ENCODE results near the gene CEP41. TPM values are rescaled to one million over a fixed set of nuclear protein-coding genes. Genes with fewer than 3 reads are reported as not detected.

CEP41 gene
- total RNA-seq, 2 experiments from 2014 or later, result 16.0 to 18.2 TPM

DNA sequence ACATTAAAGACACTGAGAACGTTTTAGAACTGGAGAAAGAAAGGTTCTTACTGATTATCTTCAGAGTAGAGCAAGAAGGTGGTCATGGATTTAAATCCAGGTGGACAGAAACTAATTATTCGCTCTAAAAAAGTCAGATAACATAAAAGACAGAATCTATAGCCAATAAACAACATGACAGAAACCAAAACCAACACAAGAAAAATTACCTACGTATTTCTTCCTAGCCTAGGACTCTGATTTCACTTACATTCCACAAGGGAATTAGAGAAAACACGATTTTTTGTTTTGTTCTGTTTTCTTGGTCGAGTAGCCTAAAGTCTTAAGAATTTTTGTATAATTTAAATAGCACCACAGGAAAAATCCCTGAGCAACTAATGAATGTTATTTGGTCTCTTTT is 45.4 kb downstream of the CEP41 start:
- CTCF ChIA-PET, result no interaction called here
- peaks cover 10% of the 10 kb centered on the region for H3K36me3 Mint-ChIP-seq (ENCODE audit: low read depth)
- no peaks in the 10 kb centered on the region for H3K27me3 Mint-ChIP-seq (ENCODE audit: low read depth)
- no peak overlapping the region for H3K4me3 Mint-ChIP-seq
- no peaks in the 10 kb centered on the region for H3K9me3 Mint-ChIP-seq
- H3K4me1 Mint-ChIP-seq (ENCODE audit: low read depth), result peaks cover 20% of the 10 kb centered on the region
- no peak for DNase-seq
- intact Hi-C loops (cut with micrococcal nuclease), result loop anchor here (2.0 kb wide), 1 partner anchor 19 kb away; no protein-coding TSS in a partner anchor
- H3K27ac Mint-ChIP-seq, result no peak overlapping the region

DNA sequence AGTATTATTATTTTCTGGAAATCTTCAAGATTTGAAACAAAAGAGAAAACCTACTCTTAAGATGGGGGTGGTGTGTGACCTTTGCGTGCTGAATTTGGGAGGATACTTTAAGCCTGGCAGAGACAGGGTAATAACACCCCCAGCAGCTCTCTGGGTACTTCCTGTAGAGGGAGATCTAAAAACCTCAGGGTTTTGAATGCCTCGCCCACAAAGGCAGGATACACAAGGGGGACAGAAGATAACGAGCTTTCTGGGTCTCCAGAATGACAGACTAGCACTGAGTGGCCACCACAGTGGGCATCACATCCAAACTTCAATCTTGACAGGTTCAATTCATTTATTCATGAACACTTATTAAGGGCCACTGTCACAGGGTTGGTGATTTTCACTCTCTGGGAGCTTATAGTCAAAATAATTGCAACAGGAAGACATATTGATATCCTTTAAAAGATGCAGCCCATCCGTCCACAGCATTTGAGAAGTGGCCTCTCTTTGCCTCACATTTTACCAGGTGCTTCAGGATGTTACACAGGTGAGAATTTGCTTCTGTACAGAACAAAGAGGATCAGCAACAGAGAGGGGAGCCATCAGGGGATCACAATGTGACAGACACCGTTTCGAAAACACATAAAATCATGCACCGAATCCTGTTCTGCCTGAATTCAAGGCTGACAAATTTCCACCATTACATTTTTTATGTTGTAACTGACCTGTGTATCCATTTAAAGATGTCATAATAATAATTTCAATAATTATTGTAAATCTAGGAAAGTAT is 46.2 kb downstream of the CEP41 start:
- Mint-ChIP-seq H3K27ac (peak overlapping the region; percentile 72), H3K4me3 (no peak overlapping the region), H3K9me3 (no peaks in the 10 kb centered on the region), H3K4me1 (ENCODE audit: low read depth) (peaks cover 20% of the 10 kb centered on the region), H3K27me3 (ENCODE audit: low read depth) (no peaks in the 10 kb centered on the region), H3K36me3 (ENCODE audit: low read depth) (peaks cover 3% of the 10 kb centered on the region)
- CTCF ChIA-PET, result interaction anchor here (1.3 kb wide), 1 partner anchor 363 kb away, joined by 4 read pairs; no protein-coding TSS in a partner anchor
- DNase-seq, result peak; percentile 57
- intact Hi-C loops (cut with micrococcal nuclease), result loop anchor here (2.0 to 5.0 kb wide), 3 partner anchors 20 to 93 kb away; partner anchors contain the start of gene CEP41

DNA sequence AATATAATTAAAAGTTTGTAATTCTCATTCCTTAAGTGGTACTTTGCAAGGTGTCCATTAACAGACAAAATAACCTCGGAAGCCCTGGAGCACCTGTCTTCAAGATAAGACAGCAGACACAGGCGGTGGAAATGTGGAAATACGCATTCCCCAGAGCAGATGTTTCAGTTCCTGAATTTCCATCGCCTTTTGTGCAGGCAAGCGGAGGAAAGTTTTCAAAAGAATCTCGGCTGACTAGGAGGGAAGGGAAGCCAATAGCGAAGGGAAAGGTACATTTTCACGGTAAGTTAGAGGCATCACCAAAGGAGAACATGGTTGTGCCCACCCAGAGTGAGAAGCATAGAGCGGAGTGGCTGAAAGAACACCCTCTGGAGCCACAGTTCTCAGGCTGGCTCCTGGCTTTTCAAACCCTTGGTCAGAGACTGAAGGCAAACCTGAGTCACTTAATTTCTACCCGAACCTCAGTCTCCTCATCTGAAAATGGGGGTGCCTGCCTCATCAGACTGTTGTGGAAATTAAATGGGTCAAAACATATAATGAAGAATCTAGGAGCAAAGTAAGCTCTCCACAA is 46.9 kb downstream of the CEP41 start:
- intact Hi-C loops (cut with micrococcal nuclease), result loop anchor here (2.0 to 5.0 kb wide), 3 partner anchors 21 to 93 kb away; partner anchors contain the start of gene CEP41
- Mint-ChIP-seq H3K36me3 (ENCODE audit: low read depth) (peaks cover 1% of the 10 kb centered on the region), H3K4me3 (no peak overlapping the region), H3K27ac (peak overlapping the region; percentile 72), H3K9me3 (no peaks in the 10 kb centered on the region), H3K4me1 (ENCODE audit: low read depth) (peaks cover 20% of the 10 kb centered on the region), H3K27me3 (ENCODE audit: low read depth) (no peaks in the 10 kb centered on the region)
- CTCF ChIA-PET, result interaction anchor here (1.3 kb wide), 1 partner anchor 364 kb away, joined by 4 read pairs; no protein-coding TSS in a partner anchor
- DNase-seq, result no peak

DNA sequence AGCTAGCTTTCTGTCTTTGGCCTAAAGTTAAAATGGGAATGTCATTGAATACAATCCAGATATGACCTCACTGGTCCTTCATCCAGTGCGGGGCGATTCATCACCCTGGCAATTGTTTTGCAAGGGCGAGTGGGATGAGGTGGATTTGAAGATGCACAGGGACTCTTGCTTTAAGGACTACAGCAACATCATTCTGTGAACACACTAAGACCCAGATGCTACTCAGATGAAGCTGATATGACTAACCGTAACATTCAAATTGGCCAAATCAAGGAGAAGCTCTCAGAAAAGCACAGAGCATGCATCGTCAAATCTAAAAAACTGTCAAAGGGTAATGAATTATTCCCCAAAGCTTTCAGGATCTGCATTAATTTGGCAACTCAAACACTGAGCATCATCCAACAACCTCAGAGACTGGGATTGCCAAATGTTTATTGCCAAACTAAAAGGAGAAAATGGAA is 47.7 kb downstream of the CEP41 start:
- H3K27me3 Mint-ChIP-seq (ENCODE audit: low read depth), result no peaks in the 10 kb centered on the region
- CTCF ChIA-PET, result no interaction called here
- intact Hi-C loops (cut with micrococcal nuclease), result loop anchor here (5.0 kb wide), 2 partner anchors 49 to 94 kb away; partner anchors contain the start of gene CEP41

DNA sequence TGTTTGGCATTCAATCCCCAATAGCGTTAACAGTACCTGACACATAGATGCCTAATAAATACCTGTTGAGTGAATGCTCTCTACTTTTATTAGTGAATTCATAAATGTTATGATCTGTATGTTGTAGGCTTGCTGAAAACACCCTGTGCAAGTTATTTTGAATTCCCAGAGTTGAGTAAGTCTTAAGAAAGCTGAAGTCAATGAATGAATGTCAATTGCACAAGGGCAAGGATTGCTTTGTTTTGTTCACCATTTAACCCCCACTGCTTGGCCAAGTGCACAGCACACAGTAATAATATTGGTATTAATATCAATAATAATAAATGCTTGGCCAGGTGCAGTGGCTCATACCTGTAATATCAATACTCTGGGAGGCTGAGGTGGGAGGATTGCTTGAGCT is 50.3 kb downstream of the CEP41 start:
- no peaks in the 10 kb centered on the region for H3K36me3 Mint-ChIP-seq (ENCODE audit: low read depth)
- H3K4me3 Mint-ChIP-seq, result no peak overlapping the region
- DNase-seq, result no peak
- no peak overlapping the region for H3K27ac Mint-ChIP-seq
- intact Hi-C loops (cut with micrococcal nuclease), result loop anchor here (5.0 kb wide), 2 partner anchors 52 to 97 kb away; partner anchors contain the start of gene CEP41
- peaks cover 2% of the 10 kb centered on the region for H3K9me3 Mint-ChIP-seq
- CTCF ChIA-PET, result no interaction called here
- H3K4me1 Mint-ChIP-seq (ENCODE audit: low read depth), result peaks cover 18% of the 10 kb centered on the region
- no peaks in the 10 kb centered on the region for H3K27me3 Mint-ChIP-seq (ENCODE audit: low read depth)

More for the DNA sequence above, 47.7 kb downstream of the CEP41 start:
- Mint-ChIP-seq H3K27ac (no peak overlapping the region), H3K4me1 (ENCODE audit: low read depth) (peaks cover 20% of the 10 kb centered on the region), H3K4me3 (no peak overlapping the region), H3K36me3 (ENCODE audit: low read depth) (peaks cover 1% of the 10 kb centered on the region), H3K9me3 (peaks cover 2% of the 10 kb centered on the region)
- no peak for DNase-seq

DNA sequence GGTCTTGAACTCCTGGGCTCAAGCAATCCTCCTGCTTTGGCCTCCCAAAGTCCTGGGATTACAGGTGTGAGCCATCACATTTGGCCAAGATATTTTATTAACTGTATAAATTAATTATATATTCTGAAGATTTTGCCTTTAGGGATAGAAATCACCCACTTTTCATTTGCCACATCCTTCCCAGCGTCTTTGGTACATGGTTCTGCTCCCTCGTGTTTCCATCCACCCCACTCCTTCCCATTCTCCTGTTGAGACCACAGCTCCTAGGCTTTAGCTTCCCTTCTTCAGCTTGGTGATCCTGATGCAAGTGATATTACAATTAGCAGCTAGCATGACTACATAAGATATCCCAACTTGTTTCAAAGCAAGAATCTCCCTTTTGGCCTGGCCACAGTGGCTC is 52.1 kb downstream of the CEP41 start:
- CTCF ChIA-PET, result no interaction called here
- no peaks in the 10 kb centered on the region for H3K36me3 Mint-ChIP-seq (ENCODE audit: low read depth)
- intact Hi-C loops (cut with micrococcal nuclease), result no loop called here
- H3K9me3 Mint-ChIP-seq, result peaks cover 2% of the 10 kb centered on the region
- no peak for DNase-seq
- H3K4me1 Mint-ChIP-seq (ENCODE audit: low read depth), result peaks cover 2% of the 10 kb centered on the region
- H3K27ac Mint-ChIP-seq, result no peak overlapping the region
- no peaks in the 10 kb centered on the region for H3K27me3 Mint-ChIP-seq (ENCODE audit: low read depth)
- no peak overlapping the region for H3K4me3 Mint-ChIP-seq

DNA sequence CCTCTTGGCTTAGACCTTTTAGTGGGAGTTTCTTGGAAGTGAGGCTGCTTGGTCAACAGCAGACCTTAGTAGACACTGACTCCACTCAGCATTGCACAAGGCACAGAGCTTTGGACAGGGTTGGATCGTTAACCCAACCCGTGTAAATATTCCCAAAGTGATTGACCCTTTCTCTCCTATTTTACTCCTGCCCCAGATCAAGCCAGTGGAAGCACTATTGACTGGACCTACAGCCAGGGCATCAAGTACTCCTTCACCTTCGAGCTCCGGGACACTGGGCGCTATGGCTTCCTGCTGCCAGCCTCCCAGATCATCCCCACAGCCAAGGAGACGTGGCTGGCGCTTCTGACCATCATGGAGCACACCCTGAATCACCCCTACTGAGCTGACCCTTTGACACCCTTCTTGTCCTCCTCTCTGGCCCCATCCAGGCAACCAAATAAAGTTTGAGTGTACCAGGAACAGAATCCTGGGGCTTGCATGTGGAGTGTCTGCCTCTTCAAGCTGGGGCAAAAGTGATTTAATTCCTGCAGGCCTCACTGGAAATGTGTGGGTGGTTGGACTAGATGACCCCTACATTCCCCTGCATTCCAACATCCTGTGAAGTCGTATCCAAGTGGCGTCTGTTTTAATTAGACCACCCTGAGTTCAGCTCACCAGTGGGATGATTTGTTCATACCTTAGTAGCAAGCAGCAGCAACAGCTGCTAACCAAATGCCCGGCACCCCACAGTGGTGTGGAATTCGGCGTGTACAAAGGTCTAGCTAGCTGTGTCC is 53.0 kb downstream of the CEP41 start:
- Mint-ChIP-seq H3K9me3 (peaks cover 2% of the 10 kb centered on the region), H3K4me3 (no peak overlapping the region), H3K27ac (no peak overlapping the region), H3K27me3 (ENCODE audit: low read depth) (no peaks in the 10 kb centered on the region), H3K4me1 (ENCODE audit: low read depth) (no peaks in the 10 kb centered on the region), H3K36me3 (ENCODE audit: low read depth) (no peaks in the 10 kb centered on the region)
- CTCF ChIA-PET, result no interaction called here
- no peak for DNase-seq
- intact Hi-C loops (cut with micrococcal nuclease), result no loop called here

DNA sequence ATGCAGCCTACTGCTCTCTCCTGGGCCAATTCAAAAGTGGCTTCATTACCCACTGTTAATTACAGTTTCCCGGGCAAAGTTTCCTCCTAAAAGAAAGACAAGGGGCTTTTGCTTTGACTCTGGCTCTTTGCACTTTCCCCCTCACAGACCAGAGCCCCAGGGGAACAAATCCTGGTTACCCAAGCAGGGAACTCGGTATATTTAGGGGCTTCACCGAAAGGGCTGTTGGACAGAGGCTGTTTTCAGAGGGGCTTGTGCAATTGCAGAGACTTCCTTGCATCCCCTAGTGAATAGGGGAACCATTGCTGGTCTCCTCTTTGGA is 53.5 kb downstream of the CEP41 start:
- Mint-ChIP-seq H3K27ac (no peak overlapping the region), H3K27me3 (ENCODE audit: low read depth) (no peaks in the 10 kb centered on the region), H3K36me3 (ENCODE audit: low read depth) (no peaks in the 10 kb centered on the region), H3K4me1 (ENCODE audit: low read depth) (no peaks in the 10 kb centered on the region), H3K9me3 (peaks cover 2% of the 10 kb centered on the region), H3K4me3 (no peak overlapping the region)
- CTCF ChIA-PET, result no interaction called here
- intact Hi-C loops (cut with micrococcal nuclease), result no loop called here
- DNase-seq, result no peak

DNA sequence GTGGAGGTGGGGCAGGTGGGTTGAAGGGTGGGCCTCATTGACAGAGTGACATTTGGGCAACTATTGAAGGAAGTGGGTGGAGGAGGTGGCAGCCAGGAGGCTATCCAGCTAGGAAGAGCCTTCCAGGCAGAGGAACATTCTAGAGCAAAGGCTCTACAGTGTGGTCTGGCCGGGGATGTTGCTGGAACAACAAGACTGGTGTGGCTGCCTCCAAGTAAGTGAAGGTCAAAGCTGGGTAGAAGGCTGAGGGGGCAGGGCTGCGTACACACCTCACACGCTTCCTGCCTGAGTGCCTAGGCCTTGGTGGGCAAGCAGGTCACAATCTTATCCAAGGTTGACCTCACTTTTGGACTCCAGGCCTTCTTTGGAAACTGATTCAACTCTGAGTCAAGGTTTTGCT is 53.9 kb downstream of the CEP41 start:
- Mint-ChIP-seq H3K27me3 (ENCODE audit: low read depth) (no peaks in the 10 kb centered on the region), H3K4me1 (ENCODE audit: low read depth) (no peaks in the 10 kb centered on the region), H3K36me3 (ENCODE audit: low read depth) (no peaks in the 10 kb centered on the region), H3K9me3 (peaks cover 2% of the 10 kb centered on the region), H3K4me3 (no peak overlapping the region), H3K27ac (no peak overlapping the region)
- CTCF ChIA-PET, result no interaction called here
- no peak for DNase-seq
- intact Hi-C loops (cut with micrococcal nuclease), result no loop called here

DNA sequence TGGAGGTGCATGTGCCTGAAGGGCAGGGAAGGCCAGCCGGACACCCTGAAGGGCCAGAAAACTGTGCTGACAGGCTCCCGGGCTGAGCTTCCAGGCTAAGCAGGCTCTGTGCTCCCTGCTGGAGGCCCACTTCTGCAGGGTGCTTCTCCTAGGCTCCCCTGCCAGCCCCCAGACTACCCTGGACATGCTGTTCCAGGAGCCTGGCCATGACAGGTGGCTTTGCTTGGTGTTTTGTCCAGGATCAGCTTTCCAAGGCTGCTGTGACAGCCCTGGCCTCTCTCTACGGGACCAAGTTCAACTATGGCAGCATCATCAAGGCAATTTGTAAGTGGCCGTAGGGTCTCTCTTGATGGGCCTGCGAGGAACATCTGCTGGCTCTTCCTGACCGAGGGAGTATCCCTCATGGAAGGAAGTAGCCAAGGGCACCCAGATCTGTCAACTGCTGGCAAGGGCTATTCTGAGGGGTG is 55.2 kb downstream of the CEP41 start:
- no peaks in the 10 kb centered on the region for H3K36me3 Mint-ChIP-seq (ENCODE audit: low read depth)
- CTCF ChIA-PET, result no interaction called here
- H3K9me3 Mint-ChIP-seq, result peaks cover 2% of the 10 kb centered on the region
- H3K4me3 Mint-ChIP-seq, result no peak overlapping the region
- H3K27me3 Mint-ChIP-seq (ENCODE audit: low read depth), result no peaks in the 10 kb centered on the region
- intact Hi-C loops (cut with micrococcal nuclease), result no loop called here
- no peaks in the 10 kb centered on the region for H3K4me1 Mint-ChIP-seq (ENCODE audit: low read depth)
- no peak overlapping the region for H3K27ac Mint-ChIP-seq
- no peak for DNase-seq

DNA sequence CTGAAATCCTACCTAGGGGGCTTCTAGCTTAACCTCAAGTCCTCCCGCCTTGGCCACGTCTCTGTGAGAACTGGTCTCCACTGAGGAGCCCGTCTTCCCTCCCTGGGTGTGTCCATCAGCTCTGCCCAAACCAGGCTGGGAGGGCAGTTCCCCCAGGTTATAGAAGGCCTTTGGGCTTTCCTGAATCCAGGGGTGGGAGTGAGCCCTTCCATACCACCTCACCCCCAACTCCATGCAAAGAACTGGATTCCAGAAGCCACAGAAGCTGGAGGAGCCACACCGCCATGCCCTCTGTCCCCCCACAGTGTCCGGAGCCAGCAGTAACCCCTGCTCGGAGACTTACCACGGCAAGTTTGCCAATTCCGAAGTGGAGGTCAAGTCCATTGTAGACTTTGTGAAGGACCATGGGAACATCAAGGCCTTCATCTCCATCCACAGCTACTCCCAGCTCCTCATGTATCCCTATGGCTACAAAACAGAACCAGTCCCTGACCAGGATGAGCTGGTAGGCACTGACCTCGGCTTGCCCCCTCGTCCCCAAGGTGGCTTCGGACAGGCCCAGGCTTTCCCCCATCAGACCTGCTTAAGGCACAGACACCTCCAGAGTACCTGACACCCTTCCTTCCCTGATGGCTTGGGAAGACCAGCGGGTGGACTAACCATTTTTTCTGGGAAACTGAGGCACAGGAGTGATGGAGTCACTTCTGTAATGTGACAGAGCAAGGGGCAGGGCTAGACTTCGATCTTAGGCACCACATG is 55.8 kb downstream of the CEP41 start:
- CTCF ChIA-PET, result no interaction called here
- no peaks in the 10 kb centered on the region for H3K4me1 Mint-ChIP-seq (ENCODE audit: low read depth)
- peaks cover 2% of the 10 kb centered on the region for H3K9me3 Mint-ChIP-seq
- H3K27ac Mint-ChIP-seq, result no peak overlapping the region
- no peak for DNase-seq
- no peaks in the 10 kb centered on the region for H3K27me3 Mint-ChIP-seq (ENCODE audit: low read depth)
- intact Hi-C loops (cut with micrococcal nuclease), result no loop called here
- H3K4me3 Mint-ChIP-seq, result no peak overlapping the region
- no peaks in the 10 kb centered on the region for H3K36me3 Mint-ChIP-seq (ENCODE audit: low read depth)

DNA sequence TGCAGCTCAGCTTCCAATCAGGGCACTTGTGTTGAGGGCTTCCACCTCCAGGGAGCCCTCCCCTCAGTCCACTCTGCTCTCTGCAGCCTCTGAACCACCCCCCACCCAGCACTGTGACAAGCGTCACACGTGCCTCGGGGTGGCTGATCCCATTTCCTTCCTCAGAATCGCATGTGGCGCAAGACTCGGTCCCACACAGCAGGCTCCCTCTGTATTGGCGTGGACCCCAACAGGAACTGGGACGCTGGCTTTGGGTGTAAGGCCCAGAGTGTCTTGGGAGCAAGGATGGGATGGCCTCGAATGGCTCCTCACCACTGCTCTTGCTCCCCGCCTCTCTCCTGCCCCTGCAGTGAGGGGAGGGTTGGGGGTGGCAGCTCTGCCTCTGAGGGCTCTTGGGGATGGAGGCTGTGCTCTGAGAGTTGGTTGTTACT is 56.4 kb downstream of the CEP41 start:
- DNase-seq, result no peak
- H3K9me3 Mint-ChIP-seq, result peaks cover 2% of the 10 kb centered on the region
- no peaks in the 10 kb centered on the region for H3K27me3 Mint-ChIP-seq (ENCODE audit: low read depth)
- no peak overlapping the region for H3K27ac Mint-ChIP-seq
- CTCF ChIA-PET, result no interaction called here
- no peaks in the 10 kb centered on the region for H3K36me3 Mint-ChIP-seq (ENCODE audit: low read depth)
- intact Hi-C loops (cut with micrococcal nuclease), result no loop called here
- H3K4me1 Mint-ChIP-seq (ENCODE audit: low read depth), result no peaks in the 10 kb centered on the region
- no peak overlapping the region for H3K4me3 Mint-ChIP-seq
